ENCODE data around the gene PKNOX2.
A peak's percentile ranks its signal among the peaks of the same experiment; 100 is the strongest.

Gene PKNOX2

GRCh38 chr11:125343718-125344131, 179.2 kb downstream of the PKNOX2 start:
- DNase-seq: no peak

GRCh38 chr11:125344846-125345420, 180.4 kb downstream of the PKNOX2 start:
- no peak for DNase-seq

- peak; percentile 69 for DNase-seq
Measured at GRCh38 chr11:125345421-125346178, 181.0 kb downstream of the PKNOX2 start.

- DNase-seq: no peak
Measured at GRCh38 chr11:125346179-125346530, 181.6 kb downstream of the PKNOX2 start.

- DNase-seq: no peak
Measured at GRCh38 chr11:125346565-125347260, 182.2 kb downstream of the PKNOX2 start.

- no peak for DNase-seq
Measured at GRCh38 chr11:125347261-125347585, 182.7 kb downstream of the PKNOX2 start.

GRCh38 chr11:125348141-125348651, 183.6 kb downstream of the PKNOX2 start:
- DNase-seq: no peak

GRCh38 chr11:125348674-125349309, 184.2 kb downstream of the PKNOX2 start:
- DNase-seq: peak; percentile 49

- DNase-seq: no peak
Measured at GRCh38 chr11:125350206-125351032, 185.9 kb downstream of the PKNOX2 start.

- no peak for DNase-seq
Measured at GRCh38 chr11:125351033-125351867, 186.7 kb downstream of the PKNOX2 start.

GRCh38 chr11:125351868-125352250, 187.3 kb downstream of the PKNOX2 start:
- no peak for DNase-seq

- DNase-seq: no peak
Measured at GRCh38 chr11:125356797-125357196, 192.2 kb downstream of the PKNOX2 start.

GRCh38 chr11:125357551-125357950, 193.0 kb downstream of the PKNOX2 start:
- DNase-seq: no peak

GRCh38 chr11:125358254-125358840, 193.8 kb downstream of the PKNOX2 start:
- no peak for DNase-seq

- no peak for DNase-seq
Measured at GRCh38 chr11:125359130-125359529, 194.6 kb downstream of the PKNOX2 start.

- no peak for DNase-seq
Measured at GRCh38 chr11:125360066-125360465, 195.5 kb downstream of the PKNOX2 start.

- DNase-seq: no peak
Measured at GRCh38 chr11:125364121-125364826, 199.7 kb downstream of the PKNOX2 start.

GRCh38 chr11:125365196-125365931, 200.8 kb downstream of the PKNOX2 start:
- DNase-seq: no peak

GRCh38 chr11:125367710-125368109, 203.2 kb downstream of the PKNOX2 start:
- DNase-seq: no peak

- no peak for DNase-seq
Measured at GRCh38 chr11:125368757-125369156, 204.2 kb downstream of the PKNOX2 start.
